PC-9 (cell line): ENCODE results near the gene TANGO6.

Source experiments
- EZH2 ChIP-seq: fragments of 200-600 bp; sonication (generic); IDR thresholded peaks from 2 replicates; pipeline ENCODE4 v1.8.0; 2017; ENCODE audit warnings: antibody characterized with exemption, low read depth
- TF ChIP-seq, protein P1 (sequence below): fragments of 200-600 bp; sonication (generic); conservative IDR thresholded peaks from 2 replicates; pipeline ENCODE4 v1.6.1; 2017; ENCODE audit warnings: mixed run types, antibody characterized with exemption, mild to moderate bottlenecking, moderate library complexity

GRCh38 chr16:69077251-69077650, 233.9 kb downstream of the TANGO6 start:
- TF ChIP-seq, protein P1, sequence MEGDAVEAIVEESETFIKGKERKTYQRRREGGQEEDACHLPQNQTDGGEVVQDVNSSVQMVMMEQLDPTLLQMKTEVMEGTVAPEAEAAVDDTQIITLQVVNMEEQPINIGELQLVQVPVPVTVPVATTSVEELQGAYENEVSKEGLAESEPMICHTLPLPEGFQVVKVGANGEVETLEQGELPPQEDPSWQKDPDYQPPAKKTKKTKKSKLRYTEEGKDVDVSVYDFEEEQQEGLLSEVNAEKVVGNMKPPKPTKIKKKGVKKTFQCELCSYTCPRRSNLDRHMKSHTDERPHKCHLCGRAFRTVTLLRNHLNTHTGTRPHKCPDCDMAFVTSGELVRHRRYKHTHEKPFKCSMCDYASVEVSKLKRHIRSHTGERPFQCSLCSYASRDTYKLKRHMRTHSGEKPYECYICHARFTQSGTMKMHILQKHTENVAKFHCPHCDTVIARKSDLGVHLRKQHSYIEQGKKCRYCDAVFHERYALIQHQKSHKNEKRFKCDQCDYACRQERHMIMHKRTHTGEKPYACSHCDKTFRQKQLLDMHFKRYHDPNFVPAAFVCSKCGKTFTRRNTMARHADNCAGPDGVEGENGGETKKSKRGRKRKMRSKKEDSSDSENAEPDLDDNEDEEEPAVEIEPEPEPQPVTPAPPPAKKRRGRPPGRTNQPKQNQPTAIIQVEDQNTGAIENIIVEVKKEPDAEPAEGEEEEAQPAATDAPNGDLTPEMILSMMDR: no peak
- TF ChIP-seq EZH2: no peak
